ENCODE data around the gene CIDEC. TPM values are rescaled to one million over a fixed set of nuclear protein-coding genes. Genes with fewer than 3 reads are reported as not detected.

Gene CIDEC
- total and polyA plus RNA-seq, 9 of the 15 experiments (the other 6 are each of a cell fraction or from before 2014, with no cell fraction given): not detected

DNA sequence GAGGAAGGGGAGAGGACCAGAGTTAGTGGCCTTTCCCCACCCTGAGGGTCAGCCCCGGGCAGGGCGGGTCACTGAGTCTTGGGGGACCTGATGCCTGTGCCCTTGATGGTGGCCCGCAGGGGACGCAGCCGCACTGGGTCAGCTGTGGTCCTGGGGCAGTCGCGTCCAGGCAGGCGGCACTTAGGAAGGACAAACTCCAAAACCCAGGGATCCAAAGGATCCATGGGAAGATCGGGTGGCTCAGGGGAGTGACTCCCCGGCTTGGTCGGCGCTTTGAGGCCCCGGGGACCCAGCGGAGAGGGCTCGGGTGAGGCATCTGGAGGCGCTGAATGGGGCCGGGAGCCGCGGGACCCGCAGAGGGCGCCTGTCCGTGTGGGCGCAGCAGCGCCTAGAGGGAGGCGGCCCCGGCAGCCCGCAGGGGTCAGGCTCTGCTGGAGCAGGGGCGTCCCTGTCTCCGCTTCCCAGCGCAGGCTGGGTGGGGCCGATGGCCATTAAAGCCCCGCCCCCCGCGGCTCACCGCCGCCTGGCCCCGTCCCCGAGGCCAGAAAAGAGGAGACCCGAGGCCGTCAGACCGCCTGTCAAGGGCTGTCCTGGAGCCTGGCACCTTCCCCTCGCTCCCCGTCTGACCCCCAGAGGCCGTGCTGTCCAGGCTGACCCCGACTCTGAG lies 17.5 kb downstream of the CIDEC start (continued):
- TF ChIP-seq SRF (CRISPR knock-in tag; IDR thresholded peaks at IDR 0.05) (peak in 1 of 2 experiments; percentile 85; a peak in 2 of 4 replicates), MTA3 (IDR thresholded peaks at IDR 0.05; ENCODE audit: borderline replicate concordance) (peak; percentile 94), MIER1 (IDR thresholded peaks at IDR 0.05; ENCODE audit: low read depth) (no peak), ZNF583 (CRISPR knock-in tag; IDR thresholded peaks at IDR 0.05) (no peak; the same call in 1 of the 2 replicates), ZNF830 (CRISPR knock-in tag; IDR thresholded peaks at IDR 0.05) (no peak), GABPA (tag; conservative IDR thresholded peaks at IDR 0.05; ENCODE audit: low read depth) (no peak), PPARD (CRISPR knock-in tag; IDR thresholded peaks at IDR 0.05) (no peak), ZNF444 (CRISPR knock-in tag; IDR thresholded peaks at IDR 0.05) (no peak), ESRRB (CRISPR knock-in tag; IDR thresholded peaks at IDR 0.05; ENCODE audit: borderline replicate concordance) (no peak), KLF1 (tag; IDR thresholded peaks at IDR 0.05) (peak; percentile 41; the same call in 1 of the 2 replicates), ZNF780A (CRISPR knock-in tag; IDR thresholded peaks at IDR 0.05) (no peak), HMG20A (CRISPR knock-in tag; conservative IDR thresholded peaks at IDR 0.05) (no peak), BRCA1 (IDR thresholded peaks at IDR 0.05) (no peak), BRCA1 (CRISPR knock-in tag; IDR thresholded peaks at IDR 0.05) (no peak), SNRNP70 (optimal IDR thresholded peaks at IDR 0.05; ENCODE audit: low read depth, low read length) (no peak), ARID2 (IDR thresholded peaks at IDR 0.05) (no peak), ETV5 (CRISPR knock-in tag; IDR thresholded peaks at IDR 0.05; ENCODE audit: low read depth) (no peak), FOS (IDR thresholded peaks at IDR 0.05; ENCODE audit: extremely low read depth, insufficient read length) (no peak), POU5F1 (IDR thresholded peaks at IDR 0.05; ENCODE audit: borderline replicate concordance, low read depth, low read length, partially characterized antibody) (no peak), HDAC3 (IDR thresholded peaks at IDR 0.05; ENCODE audit: borderline replicate concordance, partially characterized antibody) (no peak), MTF1 (CRISPR knock-in tag; IDR thresholded peaks at IDR 0.05; ENCODE audit: borderline replicate concordance) (no peak), GTF2A2 (tag; IDR thresholded peaks at IDR 0.05) (no peak), ZNF197 (CRISPR knock-in tag; IDR thresholded peaks at IDR 0.05; ENCODE audit: low read depth) (no peak)
- TF ChIP-seq, protein P1, sequence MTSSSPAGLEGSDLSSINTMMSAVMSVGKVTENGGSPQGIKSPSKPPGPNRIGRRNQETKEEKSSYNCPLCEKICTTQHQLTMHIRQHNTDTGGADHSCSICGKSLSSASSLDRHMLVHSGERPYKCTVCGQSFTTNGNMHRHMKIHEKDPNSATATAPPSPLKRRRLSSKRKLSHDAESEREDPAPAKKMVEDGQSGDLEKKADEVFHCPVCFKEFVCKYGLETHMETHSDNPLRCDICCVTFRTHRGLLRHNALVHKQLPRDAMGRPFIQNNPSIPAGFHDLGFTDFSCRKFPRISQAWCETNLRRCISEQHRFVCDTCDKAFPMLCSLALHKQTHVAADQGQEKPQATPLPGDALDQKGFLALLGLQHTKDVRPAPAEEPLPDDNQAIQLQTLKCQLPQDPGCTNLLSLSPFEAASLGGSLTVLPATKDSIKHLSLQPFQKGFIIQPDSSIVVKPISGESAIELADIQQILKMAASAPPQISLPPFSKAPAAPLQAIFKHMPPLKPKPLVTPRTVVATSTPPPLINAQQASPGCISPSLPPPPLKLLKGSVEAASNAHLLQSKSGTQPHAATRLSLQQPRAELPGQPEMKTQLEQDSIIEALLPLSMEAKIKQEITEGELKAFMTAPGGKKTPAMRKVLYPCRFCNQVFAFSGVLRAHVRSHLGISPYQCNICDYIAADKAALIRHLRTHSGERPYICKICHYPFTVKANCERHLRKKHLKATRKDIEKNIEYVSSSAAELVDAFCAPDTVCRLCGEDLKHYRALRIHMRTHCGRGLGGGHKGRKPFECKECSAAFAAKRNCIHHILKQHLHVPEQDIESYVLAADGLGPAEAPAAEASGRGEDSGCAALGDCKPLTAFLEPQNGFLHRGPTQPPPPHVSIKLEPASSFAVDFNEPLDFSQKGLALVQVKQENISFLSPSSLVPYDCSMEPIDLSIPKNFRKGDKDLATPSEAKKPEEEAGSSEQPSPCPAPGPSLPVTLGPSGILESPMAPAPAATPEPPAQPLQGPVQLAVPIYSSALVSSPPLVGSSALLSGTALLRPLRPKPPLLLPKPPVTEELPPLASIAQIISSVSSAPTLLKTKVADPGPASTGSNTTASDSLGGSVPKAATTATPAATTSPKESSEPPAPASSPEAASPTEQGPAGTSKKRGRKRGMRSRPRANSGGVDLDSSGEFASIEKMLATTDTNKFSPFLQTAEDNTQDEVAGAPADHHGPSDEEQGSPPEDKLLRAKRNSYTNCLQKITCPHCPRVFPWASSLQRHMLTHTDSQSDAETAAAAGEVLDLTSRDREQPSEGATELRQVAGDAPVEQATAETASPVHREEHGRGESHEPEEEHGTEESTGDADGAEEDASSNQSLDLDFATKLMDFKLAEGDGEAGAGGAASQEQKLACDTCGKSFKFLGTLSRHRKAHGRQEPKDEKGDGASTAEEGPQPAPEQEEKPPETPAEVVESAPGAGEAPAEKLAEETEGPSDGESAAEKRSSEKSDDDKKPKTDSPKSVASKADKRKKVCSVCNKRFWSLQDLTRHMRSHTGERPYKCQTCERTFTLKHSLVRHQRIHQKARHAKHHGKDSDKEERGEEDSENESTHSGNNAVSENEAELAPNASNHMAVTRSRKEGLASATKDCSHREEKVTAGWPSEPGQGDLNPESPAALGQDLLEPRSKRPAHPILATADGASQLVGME (CRISPR knock-in tag; IDR thresholded peaks at IDR 0.05): no peak
- TF ChIP-seq, protein P2, sequence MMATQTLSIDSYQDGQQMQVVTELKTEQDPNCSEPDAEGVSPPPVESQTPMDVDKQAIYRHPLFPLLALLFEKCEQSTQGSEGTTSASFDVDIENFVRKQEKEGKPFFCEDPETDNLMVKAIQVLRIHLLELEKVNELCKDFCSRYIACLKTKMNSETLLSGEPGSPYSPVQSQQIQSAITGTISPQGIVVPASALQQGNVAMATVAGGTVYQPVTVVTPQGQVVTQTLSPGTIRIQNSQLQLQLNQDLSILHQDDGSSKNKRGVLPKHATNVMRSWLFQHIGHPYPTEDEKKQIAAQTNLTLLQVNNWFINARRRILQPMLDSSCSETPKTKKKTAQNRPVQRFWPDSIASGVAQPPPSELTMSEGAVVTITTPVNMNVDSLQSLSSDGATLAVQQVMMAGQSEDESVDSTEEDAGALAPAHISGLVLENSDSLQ (IDR thresholded peaks at IDR 0.05): no peak
